ENCODE measurements around the gene MYO10. TPM values are rescaled to one million over a fixed set of nuclear protein-coding genes. Genes with fewer than 3 reads are reported as not detected.

Gene MYO10
- total RNA-seq, 4 donors from 2014 or later = 3.4 to 28.7 (median 13.4) TPM

DNA sequence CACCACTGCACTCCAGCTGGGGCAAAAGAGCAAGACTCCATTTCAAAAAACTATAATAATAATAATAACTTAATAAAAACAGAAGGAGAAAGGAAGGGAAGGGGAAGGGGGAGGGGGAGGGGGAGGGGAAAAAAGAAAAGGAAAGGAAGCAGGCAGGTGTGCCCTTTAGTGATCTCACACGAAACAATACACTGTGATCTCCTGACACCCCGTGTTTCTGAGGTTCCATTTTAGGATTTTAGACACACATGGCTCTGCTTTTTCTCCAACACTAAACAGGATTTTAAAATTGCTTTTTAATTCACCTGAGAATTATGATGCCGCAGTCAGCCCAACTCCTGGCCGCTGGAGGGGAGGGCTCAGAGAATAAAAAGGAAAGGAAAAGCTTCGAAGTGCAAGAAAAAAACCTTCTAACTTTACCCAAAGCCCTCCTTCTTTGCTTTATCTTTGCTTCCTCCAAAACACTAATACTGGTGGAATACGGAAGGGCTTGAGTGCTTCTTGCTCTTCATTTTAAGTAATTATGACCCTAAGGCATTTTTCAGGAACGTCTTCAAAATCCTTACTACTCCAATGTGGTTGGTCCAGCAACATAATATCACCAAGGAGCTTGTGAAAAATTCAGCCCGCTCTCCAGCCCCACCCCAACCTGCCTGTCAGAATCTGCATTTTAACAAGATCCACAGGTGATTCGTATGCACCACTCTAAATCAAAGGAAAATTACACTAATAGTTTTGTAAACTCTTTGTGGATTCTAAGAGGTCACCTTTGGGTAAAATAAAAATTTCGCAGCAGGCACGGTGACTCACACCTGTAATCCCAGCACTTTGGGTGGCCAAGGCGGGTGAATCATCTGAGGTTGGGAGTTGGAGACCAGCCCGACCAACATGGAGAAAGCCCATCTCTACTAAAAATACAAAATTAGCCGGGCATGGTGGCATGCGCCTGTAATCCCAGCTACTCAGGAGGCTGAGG, 66.0 kb downstream of the MYO10 start:
- TF ChIP-seq, protein P1, sequence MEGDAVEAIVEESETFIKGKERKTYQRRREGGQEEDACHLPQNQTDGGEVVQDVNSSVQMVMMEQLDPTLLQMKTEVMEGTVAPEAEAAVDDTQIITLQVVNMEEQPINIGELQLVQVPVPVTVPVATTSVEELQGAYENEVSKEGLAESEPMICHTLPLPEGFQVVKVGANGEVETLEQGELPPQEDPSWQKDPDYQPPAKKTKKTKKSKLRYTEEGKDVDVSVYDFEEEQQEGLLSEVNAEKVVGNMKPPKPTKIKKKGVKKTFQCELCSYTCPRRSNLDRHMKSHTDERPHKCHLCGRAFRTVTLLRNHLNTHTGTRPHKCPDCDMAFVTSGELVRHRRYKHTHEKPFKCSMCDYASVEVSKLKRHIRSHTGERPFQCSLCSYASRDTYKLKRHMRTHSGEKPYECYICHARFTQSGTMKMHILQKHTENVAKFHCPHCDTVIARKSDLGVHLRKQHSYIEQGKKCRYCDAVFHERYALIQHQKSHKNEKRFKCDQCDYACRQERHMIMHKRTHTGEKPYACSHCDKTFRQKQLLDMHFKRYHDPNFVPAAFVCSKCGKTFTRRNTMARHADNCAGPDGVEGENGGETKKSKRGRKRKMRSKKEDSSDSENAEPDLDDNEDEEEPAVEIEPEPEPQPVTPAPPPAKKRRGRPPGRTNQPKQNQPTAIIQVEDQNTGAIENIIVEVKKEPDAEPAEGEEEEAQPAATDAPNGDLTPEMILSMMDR (IDR thresholded peaks at IDR 0.05 in 4 of 5, conservative IDR thresholded peaks at IDR 0.05 in 1 of 5) = no peak
- no peak for TF ChIP-seq POLR2A (IDR thresholded peaks at IDR 0.05)
- Histone ChIP-seq H3K27me3 (no peaks in the 10 kb centered on the region), H3K36me3 (no peaks in the 10 kb centered on the region), H3K4me3 (no peak overlapping the region), H3K4me1 (peaks cover 0 to 14% of the 10 kb centered on the region in 2 donors), H3K27ac (peak overlapping the region in 1 of 4 donors; percentile 68), H3K9me3 (no peaks in the 10 kb centered on the region)
- no peak for ATAC-seq
- in situ Hi-C loops (cut with MboI; ENCODE audit: low sequenced_read_pairs in 4 of 4) = no loop called here
- DNase-seq = peak in 1 of 2 donors; percentile 18
- intact Hi-C loops (cut with DNase I; ENCODE audit: low total_unique reads) = no loop called here

DNA sequence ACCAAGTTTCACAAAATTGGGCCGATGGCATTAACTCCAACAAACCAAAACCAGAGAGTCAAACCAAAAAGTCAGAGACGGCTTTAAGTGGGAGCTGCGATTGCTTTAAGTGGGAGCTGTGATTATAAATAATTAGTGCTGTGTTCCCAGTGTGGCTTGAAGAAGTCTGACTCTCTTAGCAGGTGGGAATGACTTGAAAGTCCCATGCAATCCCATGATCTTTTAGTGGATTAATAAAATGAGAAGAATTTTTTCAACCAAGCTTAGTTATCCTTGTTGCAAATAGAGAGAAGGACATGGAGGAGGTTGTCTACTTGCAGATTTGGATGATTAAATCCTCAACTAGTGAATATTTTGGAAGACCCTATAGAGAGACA, 68.5 kb downstream of the MYO10 start:
- Histone ChIP-seq H3K4me1 (peaks cover 0 to 14% of the 10 kb centered on the region in 2 donors), H3K27me3 (no peaks in the 10 kb centered on the region), H3K9me3 (no peaks in the 10 kb centered on the region), H3K36me3 (no peaks in the 10 kb centered on the region), H3K27ac (no peak overlapping the region), H3K4me3 (no peak overlapping the region)
- TF ChIP-seq, protein P1 (IDR thresholded peaks at IDR 0.05 in 4 of 5, conservative IDR thresholded peaks at IDR 0.05 in 1 of 5) = no peak
- TF ChIP-seq POLR2A (IDR thresholded peaks at IDR 0.05) = no peak
- DNase-seq (no peak), ATAC-seq (no peak)
- intact Hi-C loops (cut with DNase I; ENCODE audit: low total_unique reads) = no loop called here
- in situ Hi-C loops (cut with MboI; ENCODE audit: low sequenced_read_pairs in 4 of 4) = no loop called here

DNA sequence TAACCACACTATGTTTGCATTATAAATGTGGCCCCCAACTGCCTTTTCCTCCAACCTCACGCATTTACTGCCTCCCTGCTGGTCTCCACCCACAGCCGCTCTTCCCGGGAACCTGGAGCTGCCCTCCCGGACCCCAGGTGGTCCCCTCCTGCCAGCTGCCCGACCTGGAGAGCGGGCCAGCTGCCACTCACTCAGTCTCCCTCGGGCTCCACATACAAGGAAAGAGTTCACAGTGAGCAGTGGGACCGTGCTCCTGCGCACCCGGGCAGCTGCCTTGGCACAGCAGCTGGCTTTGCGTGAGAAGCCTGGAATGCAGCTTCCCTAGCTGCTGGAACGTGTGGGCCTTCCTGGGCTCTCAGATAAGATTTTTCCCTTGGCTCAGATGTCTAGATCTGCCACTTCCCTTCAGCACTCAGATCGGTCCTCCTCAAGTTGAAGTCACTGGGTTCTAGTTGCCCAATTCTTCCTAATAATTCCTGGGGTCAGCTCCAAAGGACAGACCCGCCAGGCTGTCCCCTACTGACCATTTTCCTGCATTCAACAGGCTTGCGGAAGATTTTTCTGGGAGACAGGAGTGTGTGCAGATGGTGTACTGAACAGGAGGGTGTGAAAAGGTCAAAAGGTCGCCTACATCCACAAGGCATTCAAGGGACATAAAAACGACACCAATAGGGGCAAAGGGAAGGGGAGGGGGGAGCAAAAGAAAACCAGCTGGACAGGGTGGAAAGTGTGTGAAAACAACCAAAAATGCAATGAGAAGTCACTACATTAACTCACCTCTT, 69.1 kb downstream of the MYO10 start:
- H3K4me1 ChIP-seq = peaks cover 0 to 14% of the 10 kb centered on the region in 2 donors

DNA sequence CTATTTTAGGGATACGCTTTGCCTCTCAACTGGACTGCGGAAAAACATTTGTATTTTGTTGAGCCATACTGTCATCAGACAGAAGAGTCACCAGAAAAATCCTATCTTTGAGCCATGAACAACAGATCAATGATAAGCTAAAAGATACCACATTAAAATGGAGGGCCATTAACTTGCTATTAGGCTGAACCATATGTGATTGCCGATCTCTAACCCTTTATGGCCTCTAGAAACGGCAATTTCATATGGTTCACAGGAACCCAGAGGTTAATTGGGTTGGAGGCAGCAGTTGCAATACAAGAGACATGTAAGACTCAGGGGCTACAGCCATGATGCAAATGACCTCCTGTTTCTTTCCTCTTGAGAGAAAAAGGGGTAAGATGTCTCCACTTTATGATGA, 69.8 kb downstream of the MYO10 start:
- Histone ChIP-seq H3K4me3 (no peak overlapping the region), H3K4me1 (peaks cover 0 to 10% of the 10 kb centered on the region in 2 donors), H3K36me3 (no peaks in the 10 kb centered on the region), H3K27me3 (no peaks in the 10 kb centered on the region), H3K9me3 (no peaks in the 10 kb centered on the region), H3K27ac (no peak overlapping the region)
- intact Hi-C loops (cut with DNase I; ENCODE audit: low total_unique reads) = no loop called here
- TF ChIP-seq, protein P1 (IDR thresholded peaks at IDR 0.05 in 4 of 5, conservative IDR thresholded peaks at IDR 0.05 in 1 of 5) = no peak
- no peak for TF ChIP-seq POLR2A (IDR thresholded peaks at IDR 0.05)
- DNase-seq = no peak
- in situ Hi-C loops (cut with MboI; ENCODE audit: low sequenced_read_pairs in 4 of 4) = no loop called here
- no peak for ATAC-seq

More for the DNA sequence above, 69.1 kb downstream of the MYO10 start:
- intact Hi-C loops (cut with DNase I; ENCODE audit: low total_unique reads) = no loop called here
- TF ChIP-seq, protein P1 (IDR thresholded peaks at IDR 0.05 in 4 of 5, conservative IDR thresholded peaks at IDR 0.05 in 1 of 5) = no peak
- TF ChIP-seq POLR2A (IDR thresholded peaks at IDR 0.05) = no peak
- no peaks in the 10 kb centered on the region for H3K27me3 ChIP-seq
- no peak for DNase-seq
- H3K36me3 ChIP-seq = no peaks in the 10 kb centered on the region
- H3K4me3 ChIP-seq = no peak overlapping the region
- H3K27ac ChIP-seq = no peak overlapping the region
- no peak for ATAC-seq
- in situ Hi-C loops (cut with MboI; ENCODE audit: low sequenced_read_pairs in 4 of 4) = no loop called here
- no peaks in the 10 kb centered on the region for H3K9me3 ChIP-seq
